Smooth muscle cell (in vitro differentiated cells): ENCODE results near the gene METTL13. TPM values are rescaled to one million over a fixed set of nuclear protein-coding genes. Genes with fewer than 3 reads are reported as not detected.
"Not testable (repeated sequence)": the region's sequence is repeated elsewhere in the genome, so short reads cannot be mapped to it uniquely, and the experiment has no call there.

ENCODE experiments used
- DNase-seq: peaks from one replicate; lab custom pipeline; 2025; ENCODE audit not compliant: unreplicated experiment; lab: John Stamatoyannopoulos, UW
- H2AFZ ChIP-seq: fragments of 200-600 bp; sonication (generic); 2 replicates; pipeline ENCODE4 v1.6.0; 2016; ENCODE audit warnings: antibody characterized with exemption, low read depth, mild to moderate bottlenecking
- H3F3A ChIP-seq: fragments of 200-600 bp; sonication (generic); 2 replicates; pipeline ENCODE4 v1.6.0; 2017; ENCODE audit warnings: antibody characterized with exemption, low read depth
- H3K27ac ChIP-seq: fragments of 200-600 bp; sonication (generic); 2 replicates; pipeline ENCODE4 v1.5.1; 2016; ENCODE audit warnings: low read depth, mild to moderate bottlenecking
- H3K27me3 ChIP-seq: fragments of 200-600 bp; sonication (generic); 2 replicates; pipeline ENCODE4 v1.6.1; 2016; ENCODE audit warnings: low read depth, mild to moderate bottlenecking
- H3K36me3 ChIP-seq: fragments of 200-600 bp; sonication (generic); 2 replicates; pipeline ENCODE4 v1.5.1; 2016; ENCODE audit warnings: low read depth
- H3K4me1 ChIP-seq: fragments of 200-600 bp; sonication (generic); 2 replicates; pipeline ENCODE4 v1.5.1; 2016; ENCODE audit warnings: low read depth
- H3K4me2 ChIP-seq: fragments of 200-600 bp; sonication (generic); 2 replicates; pipeline ENCODE4 v1.6.0; 2016; ENCODE audit warnings: mild to moderate bottlenecking
- H3K4me3 ChIP-seq: fragments of 200-600 bp; sonication (generic); 2 replicates; pipeline ENCODE4 v1.5.1; 2016; ENCODE audit warnings: mild to moderate bottlenecking
- H3K79me2 ChIP-seq: fragments of 200-600 bp; sonication (generic); 2 replicates; pipeline ENCODE4 v1.6.0; 2016; ENCODE audit warnings: low read depth, mild to moderate bottlenecking
- H3K9ac ChIP-seq: fragments of 200-600 bp; sonication (generic); 2 replicates; pipeline ENCODE4 v1.6.0; 2016; ENCODE audit warnings: low read depth
- H3K9me3 ChIP-seq: fragments of 200-600 bp; sonication (generic); replicated peaks from 2 replicates; pipeline ENCODE4 v1.5.1; 2016; ENCODE audit warnings: low read depth
- H4K20me1 ChIP-seq: fragments of 200-600 bp; sonication (generic); 2 replicates; pipeline ENCODE4 v1.6.0; 2016; ENCODE audit warnings: low read depth
- CTCF ChIP-seq: fragments of 200-600 bp; sonication (generic); IDR thresholded peaks from 2 replicates; pipeline ENCODE4 v1.5.1; 2017; ENCODE audit warnings: borderline replicate concordance, mild to moderate bottlenecking, antibody characterized with exemption; ENCODE audit not compliant: insufficient read depth, poor library complexity, severe bottlenecking
- WGBS: methylation state at CpG from one replicate; pipeline ENCODE4 v1.1.7; 2016; ENCODE audit warnings: low lambda C conversion rate; 5-methylcytosine and 5-hydroxymethylcytosine counted together
- polyA plus RNA-seq: library from polyadenylated mRNA; unstranded; fragments of >200 nt; fragmentation: Nextera tagmentation; extraction: Ambion mirVana; gene quantifications from 2 replicates; pipeline ENCODE4 v1.2.1, GENCODE V29; 2016
- total RNA-seq: library from RNA; depleted of rRNA; stranded (reverse); fragments of >200 nt; gene quantifications from 2 replicates; pipeline ENCODE4 v1.2.3, GENCODE V29; 2014

The METTL13 gene
- total and polyA plus RNA-seq, 2 experiments from 2014 or later, result 17.5 to 19.2 TPM

DNA sequence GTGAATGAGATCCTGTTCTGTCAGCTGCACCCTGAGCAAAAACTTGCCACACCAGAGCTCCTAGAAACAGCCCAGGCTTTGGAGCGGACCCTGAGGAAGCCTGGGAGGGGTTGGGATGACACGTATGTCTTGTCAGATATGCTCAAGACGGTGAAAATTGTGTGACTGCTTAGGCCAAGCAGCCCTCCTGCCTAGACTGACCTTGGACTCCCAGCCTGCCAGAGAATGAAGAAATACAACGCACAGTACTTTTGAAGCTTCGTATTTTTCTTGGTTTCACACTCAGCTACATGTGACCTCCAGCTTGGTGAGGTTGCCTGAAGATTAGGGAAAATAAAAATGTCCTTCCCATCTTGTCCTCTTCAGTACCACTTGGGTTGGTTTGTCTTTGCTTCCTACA is 15.1 kb downstream of the METTL13 start:
- Histone ChIP-seq H3K79me2 (no peaks in the 10 kb centered on the region), H3K36me3 (peaks cover 6% of the 10 kb centered on the region), H3K9me3 (no peaks in the 10 kb centered on the region), H3K9ac (no peak overlapping the region), H3K27ac (no peak overlapping the region), H3K4me2 (no peak overlapping the region), H3K4me1 (no peaks in the 10 kb centered on the region), H3K27me3 (no peaks in the 10 kb centered on the region), H3K4me3 (no peak overlapping the region), H3F3A (no peaks in the 10 kb centered on the region), H4K20me1 (no peaks in the 10 kb centered on the region), H2AFZ (no peak overlapping the region)
- 92% methylated on average over 5 of the region's 5 CpGs for WGBS
- no peak for DNase-seq
- TF ChIP-seq CTCF, result no peak

- Histone ChIP-seq H3K9ac (no peak overlapping the region), H3K27me3 (no peaks in the 10 kb centered on the region), H3K27ac (no peak overlapping the region), H4K20me1 (no peaks in the 10 kb centered on the region), H3K36me3 (no peaks in the 10 kb centered on the region), H3F3A (no peaks in the 10 kb centered on the region), H3K4me3 (no peak overlapping the region), H3K4me2 (no peak overlapping the region), H3K79me2 (no peaks in the 10 kb centered on the region), H3K9me3 (no peaks in the 10 kb centered on the region), H3K4me1 (no peaks in the 10 kb centered on the region), H2AFZ (no peak overlapping the region)
- DNase-seq, result no peak
- TF ChIP-seq CTCF, result no peak
- WGBS, result 91% methylated on average over 3 of the region's 3 CpGs
Measured at GRCh38 chr1:171798311-171798710, 16.9 kb downstream of the METTL13 start.

DNA sequence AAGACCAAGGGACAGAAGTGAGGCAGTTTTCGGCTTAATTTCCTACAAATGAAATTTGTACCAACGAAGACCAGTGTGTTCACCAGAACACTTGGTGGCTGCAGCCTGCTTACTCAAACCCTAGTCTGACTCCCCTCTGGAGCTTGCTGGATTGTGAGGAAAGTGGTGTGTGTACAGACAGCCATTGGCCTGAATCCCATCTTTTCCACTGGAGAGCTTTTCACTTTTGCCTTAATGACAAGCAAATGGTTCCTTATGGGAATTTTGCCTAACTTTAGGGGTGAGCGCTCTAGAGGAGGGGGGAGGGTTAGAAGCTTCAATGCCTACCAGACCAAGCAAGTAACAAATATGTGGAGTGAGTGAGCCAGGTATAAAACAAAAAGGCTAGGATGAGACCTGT is 17.3 kb downstream of the METTL13 start:
- no peak overlapping the region for H3K27ac ChIP-seq
- no peak overlapping the region for H3K4me3 ChIP-seq
- no peak for DNase-seq
- H3K9ac ChIP-seq, result no peak overlapping the region
- H2AFZ ChIP-seq, result no peak overlapping the region
- H3K4me1 ChIP-seq, result no peaks in the 10 kb centered on the region
- H3K79me2 ChIP-seq, result no peaks in the 10 kb centered on the region
- WGBS, result 88% methylated on average over 3 of the region's 3 CpGs
- H3K4me2 ChIP-seq, result no peak overlapping the region
- H3F3A ChIP-seq, result no peaks in the 10 kb centered on the region
- H3K36me3 ChIP-seq, result no peaks in the 10 kb centered on the region
- H4K20me1 ChIP-seq, result no peaks in the 10 kb centered on the region
- TF ChIP-seq CTCF, result no peak
- no peaks in the 10 kb centered on the region for H3K9me3 ChIP-seq
- no peaks in the 10 kb centered on the region for H3K27me3 ChIP-seq

- no peak overlapping the region for H3K4me3 ChIP-seq
- no peaks in the 10 kb centered on the region for H3F3A ChIP-seq
- H3K4me1 ChIP-seq, result no peaks in the 10 kb centered on the region
Measured at GRCh38 chr1:171799166-171799565, 17.7 kb downstream of the METTL13 start.

GRCh38 chr1:171799698-171800097 is 18.2 kb downstream of the METTL13 start:
- WGBS, result 92% methylated on average over 2 of the region's 2 CpGs
- not testable (repeated sequence) for H3K27ac ChIP-seq, H3K4me2 ChIP-seq, H4K20me1 ChIP-seq, H3F3A ChIP-seq, H3K4me3 ChIP-seq, H3K36me3 ChIP-seq, H3K27me3 ChIP-seq, H3K79me2 ChIP-seq, H3K9me3 ChIP-seq, DNase-seq, H2AFZ ChIP-seq, H3K4me1 ChIP-seq, H3K9ac ChIP-seq

More at GRCh38 chr1:171799166-171799565, 17.7 kb downstream of the METTL13 start:
- no peaks in the 10 kb centered on the region for H4K20me1 ChIP-seq
- H2AFZ ChIP-seq, result no peak overlapping the region
- H3K27ac ChIP-seq, result no peak overlapping the region
- no peak for TF ChIP-seq CTCF
- no peak overlapping the region for H3K9ac ChIP-seq
- no peak for DNase-seq
- H3K36me3 ChIP-seq, result no peaks in the 10 kb centered on the region
- H3K27me3 ChIP-seq, result no peaks in the 10 kb centered on the region
- no peak overlapping the region for H3K4me2 ChIP-seq
- H3K9me3 ChIP-seq, result no peaks in the 10 kb centered on the region
- 65% methylated on average over 4 of the region's 4 CpGs for WGBS
- no peaks in the 10 kb centered on the region for H3K79me2 ChIP-seq
